ENCODE results near the gene LINS1. TPM values are rescaled to one million over a fixed set of nuclear protein-coding genes. Genes with fewer than 3 reads are reported as not detected.

LINS1 gene
- polyA plus RNA-seq, 1 donor: 19.7 TPM

DNA sequence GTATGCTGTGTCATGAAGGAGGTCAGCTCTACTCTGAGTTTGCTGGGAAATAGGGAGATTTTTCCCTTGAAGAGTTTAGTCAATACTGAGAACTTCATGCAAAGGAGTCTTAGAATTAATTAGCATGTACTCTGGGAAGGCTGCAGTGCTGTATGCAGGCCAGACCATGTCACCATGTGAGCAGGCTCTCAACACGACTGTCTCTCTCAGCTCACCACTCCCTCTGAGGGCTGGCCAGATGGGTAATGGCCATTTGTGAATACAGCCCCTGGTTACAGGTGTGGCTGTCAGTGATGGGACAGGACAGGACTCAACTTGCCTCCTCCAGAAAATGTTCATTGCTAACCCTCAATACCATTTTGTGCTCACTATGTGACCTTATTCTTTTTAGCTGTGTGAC lies 68.1 kb downstream of the LINS1 start:
- H3K9me3 ChIP-seq (ENCODE audit: control insufficient read depth, low read depth, low read length): no peaks in the 10 kb centered on the region
- no peaks in the 10 kb centered on the region for H3K36me3 ChIP-seq (ENCODE audit: control insufficient read depth, insufficient read depth, low read length)
- no peak for DNase-seq
- H3K27me3 ChIP-seq (ENCODE audit: control insufficient read depth, insufficient read depth, low read length): no peaks in the 10 kb centered on the region
- H3K4me1 ChIP-seq (ENCODE audit: control insufficient read depth, insufficient read depth, low read length): no peaks in the 10 kb centered on the region
- no peak overlapping the region for H3K27ac ChIP-seq (ENCODE audit: low read length)
- no CpG with 5 or more reads among the region's 1 CpG for WGBS (ENCODE audit: insufficient coverage, low lambda C conversion rate)
- no peak overlapping the region for H3K4me3 ChIP-seq (ENCODE audit: low read length)

DNA sequence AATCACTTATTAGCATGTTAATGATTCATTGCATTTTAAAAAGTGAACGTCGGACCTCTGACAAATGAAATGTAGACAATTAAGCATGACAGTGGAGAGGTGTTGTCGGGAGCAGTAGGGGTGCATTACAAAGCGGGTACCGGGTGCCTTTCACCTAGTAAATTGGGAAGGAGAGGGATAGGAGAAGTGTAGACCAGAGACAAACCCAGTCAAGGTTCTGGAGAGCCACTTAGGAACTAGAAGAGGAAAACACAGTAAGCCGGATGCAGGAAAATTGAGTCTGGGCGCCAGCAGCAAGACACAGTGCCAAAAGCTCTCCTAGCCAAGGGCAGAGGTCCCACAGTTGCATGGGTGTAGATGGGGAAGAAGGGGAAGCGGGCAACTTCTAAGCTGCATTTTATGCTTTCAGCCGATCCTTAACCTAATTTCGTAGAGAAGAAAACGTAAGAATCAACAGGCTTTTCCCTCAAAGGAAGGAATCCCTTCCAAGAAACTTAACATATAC lies 70.1 kb downstream of the LINS1 start:
- Histone ChIP-seq H3K36me3 (ENCODE audit: control insufficient read depth, insufficient read depth, low read length) (no peaks in the 10 kb centered on the region), H3K4me3 (ENCODE audit: low read length) (no peak overlapping the region), H3K4me1 (ENCODE audit: control insufficient read depth, insufficient read depth, low read length) (no peaks in the 10 kb centered on the region), H3K27ac (ENCODE audit: low read length) (no peak overlapping the region), H3K9me3 (ENCODE audit: control insufficient read depth, low read depth, low read length) (no peaks in the 10 kb centered on the region), H3K27me3 (ENCODE audit: control insufficient read depth, insufficient read depth, low read length) (no peaks in the 10 kb centered on the region)
- no peak for DNase-seq
- 77% methylated on average over 9 of the region's 11 CpGs for WGBS (ENCODE audit: insufficient coverage, low lambda C conversion rate)

DNA sequence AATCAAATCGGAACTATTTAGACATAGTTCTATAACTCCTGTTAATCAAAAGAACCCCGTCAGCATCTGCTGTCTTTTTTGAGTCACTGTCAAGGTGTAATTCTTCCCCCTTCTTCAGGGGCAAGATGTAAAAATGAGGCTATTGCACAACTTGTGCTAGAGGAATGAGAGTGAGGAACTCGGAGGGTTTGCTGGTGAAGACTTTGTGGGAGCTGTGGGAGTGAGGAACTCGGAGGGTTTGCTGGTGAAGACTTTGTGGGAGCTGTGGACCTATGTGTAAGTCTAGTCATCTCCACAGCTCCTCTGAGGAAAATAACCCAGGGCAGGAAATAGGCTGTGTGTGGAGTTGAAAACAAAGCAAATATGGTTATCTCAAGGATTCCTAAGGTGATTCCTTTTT lies 70.8 kb downstream of the LINS1 start:
- no peak for DNase-seq
- H3K4me3 ChIP-seq (ENCODE audit: low read length): no peak overlapping the region
- no peaks in the 10 kb centered on the region for H3K4me1 ChIP-seq (ENCODE audit: control insufficient read depth, insufficient read depth, low read length)
- WGBS (ENCODE audit: insufficient coverage, low lambda C conversion rate): no CpG with 5 or more reads among the region's 4 CpGs
- no peaks in the 10 kb centered on the region for H3K36me3 ChIP-seq (ENCODE audit: control insufficient read depth, insufficient read depth, low read length)
- no peaks in the 10 kb centered on the region for H3K27me3 ChIP-seq (ENCODE audit: control insufficient read depth, insufficient read depth, low read length)
- H3K27ac ChIP-seq (ENCODE audit: low read length): no peak overlapping the region
- no peaks in the 10 kb centered on the region for H3K9me3 ChIP-seq (ENCODE audit: control insufficient read depth, low read depth, low read length)

DNA sequence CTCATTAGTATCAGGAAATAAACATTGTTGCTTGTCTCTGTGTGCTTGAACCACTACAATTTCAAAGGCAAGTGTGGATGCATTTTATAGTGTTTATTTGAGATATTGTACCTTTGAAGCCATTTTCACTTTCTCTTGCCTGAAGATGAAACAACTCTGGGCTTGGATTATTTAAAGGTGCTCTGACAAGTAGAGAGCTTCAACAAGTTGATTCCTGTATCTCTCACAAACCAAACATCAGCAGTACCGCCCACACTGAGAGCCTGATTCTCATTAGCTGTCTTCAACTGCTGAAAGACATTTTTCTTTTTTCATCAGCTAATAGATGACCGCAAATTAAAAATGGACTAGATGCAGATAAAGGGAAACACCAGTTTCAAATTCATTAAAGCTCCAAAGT lies 72.4 kb downstream of the LINS1 start:
- Histone ChIP-seq H3K4me3 (ENCODE audit: low read length) (no peak overlapping the region), H3K4me1 (ENCODE audit: control insufficient read depth, insufficient read depth, low read length) (no peaks in the 10 kb centered on the region), H3K27ac (ENCODE audit: low read length) (no peak overlapping the region), H3K36me3 (ENCODE audit: control insufficient read depth, insufficient read depth, low read length) (no peaks in the 10 kb centered on the region), H3K9me3 (ENCODE audit: control insufficient read depth, low read depth, low read length) (no peaks in the 10 kb centered on the region), H3K27me3 (ENCODE audit: control insufficient read depth, insufficient read depth, low read length) (no peaks in the 10 kb centered on the region)
- no peak for DNase-seq
- 80% methylated on average over 2 of the region's 2 CpGs for WGBS (ENCODE audit: insufficient coverage, low lambda C conversion rate)

DNA sequence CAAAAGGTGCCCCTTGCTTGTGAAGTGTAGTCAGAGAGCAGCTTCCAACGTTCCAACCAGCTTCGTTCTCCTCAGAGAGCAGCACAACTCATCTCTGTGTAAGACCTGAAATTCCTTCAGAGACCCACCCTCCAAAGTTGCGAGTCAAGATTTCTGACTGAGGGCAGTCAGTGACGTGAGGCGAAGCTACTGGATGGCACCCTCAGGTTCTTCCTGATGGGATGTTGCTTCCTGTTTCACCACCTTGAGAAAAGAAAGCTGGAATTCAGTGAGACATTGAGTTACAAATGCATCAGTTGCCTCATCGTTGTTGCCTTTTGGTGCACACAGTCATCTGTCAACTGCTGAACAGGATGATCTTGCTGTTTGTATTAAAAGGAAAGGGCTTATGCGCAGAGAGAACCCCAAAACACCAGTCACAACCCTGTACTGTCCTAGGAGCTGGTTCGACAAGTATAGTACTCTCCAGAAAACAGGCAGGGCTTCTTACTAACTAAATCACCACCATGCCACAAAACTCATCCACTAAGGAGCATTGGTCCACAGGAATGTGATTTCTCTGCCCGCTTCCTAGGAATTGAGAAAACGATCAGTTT lies 73.1 kb downstream of the LINS1 start, which contains the start of gene CERS3:
CERS3 (minus strand) TSS at position 118 of the 596 bp plus-strand sequence. CDS start 27,101 bp downstream, outside the sequence.
- no peak for DNase-seq
- no peaks in the 10 kb centered on the region for H3K9me3 ChIP-seq (ENCODE audit: control insufficient read depth, low read depth, low read length)
- H3K4me3 ChIP-seq (ENCODE audit: low read length): no peak within 1 kb of the TSS
- no peaks in the 10 kb centered on the region for H3K4me1 ChIP-seq (ENCODE audit: control insufficient read depth, insufficient read depth, low read length)
- H3K36me3 ChIP-seq (ENCODE audit: control insufficient read depth, insufficient read depth, low read length): no peaks in the 10 kb centered on the region
- no peak within 1 kb of the TSS for H3K27ac ChIP-seq (ENCODE audit: low read length)
- no peaks in the 10 kb centered on the region for H3K27me3 ChIP-seq (ENCODE audit: control insufficient read depth, insufficient read depth, low read length)
- no CpG with 5 or more reads among the region's 10 CpGs for WGBS (ENCODE audit: insufficient coverage, low lambda C conversion rate)

DNA sequence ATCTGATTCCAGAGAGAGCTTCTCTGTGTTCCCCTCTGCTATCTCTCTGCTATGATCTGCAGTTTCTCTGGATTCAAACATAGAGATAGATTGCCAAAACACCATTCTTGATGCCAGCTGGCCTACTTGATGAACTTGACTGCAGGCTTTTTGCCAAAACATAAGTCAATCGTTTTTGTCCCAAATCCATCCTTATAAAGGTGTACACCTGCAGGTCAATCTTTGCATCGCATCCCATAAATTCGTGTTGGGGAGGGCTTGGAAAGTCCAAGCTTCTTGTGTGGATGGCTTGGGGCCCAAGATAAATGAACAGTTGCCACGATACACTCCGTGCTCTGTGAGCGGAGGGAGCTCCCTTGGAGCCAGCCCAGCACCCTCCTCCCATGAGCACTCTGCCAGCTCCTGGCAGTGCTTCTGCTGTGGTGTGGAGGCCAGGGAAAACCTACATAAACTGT lies 75.9 kb downstream of the LINS1 start:
- peaks cover 3% of the 10 kb centered on the region for H3K27me3 ChIP-seq (ENCODE audit: control insufficient read depth, insufficient read depth, low read length)
- H3K9me3 ChIP-seq (ENCODE audit: control insufficient read depth, low read depth, low read length): no peaks in the 10 kb centered on the region
- DNase-seq: no peak
- no peaks in the 10 kb centered on the region for H3K4me1 ChIP-seq (ENCODE audit: control insufficient read depth, insufficient read depth, low read length)
- WGBS (ENCODE audit: insufficient coverage, low lambda C conversion rate): no CpG with 5 or more reads among the region's 6 CpGs
- H3K27ac ChIP-seq (ENCODE audit: low read length): no peak overlapping the region
- H3K36me3 ChIP-seq (ENCODE audit: control insufficient read depth, insufficient read depth, low read length): no peaks in the 10 kb centered on the region
- no peak overlapping the region for H3K4me3 ChIP-seq (ENCODE audit: low read length)

DNA sequence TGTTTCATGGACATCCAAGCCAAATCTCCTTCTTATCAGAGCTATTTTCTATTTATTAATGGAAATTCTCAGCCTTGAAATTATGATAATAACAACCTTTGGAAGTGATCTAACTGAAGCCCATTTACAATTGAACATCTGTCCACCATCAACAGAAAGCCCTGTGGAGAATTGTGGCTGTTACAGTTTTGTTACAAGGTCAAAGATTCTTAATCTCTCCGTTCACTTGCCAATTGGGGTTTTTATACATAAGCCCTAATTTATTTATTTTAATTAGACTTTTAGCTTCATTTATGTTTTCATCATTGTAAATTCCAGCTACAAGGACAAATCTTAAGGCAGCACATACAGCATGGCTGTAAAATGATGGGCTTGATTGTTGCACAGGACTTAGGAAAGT lies 76.5 kb downstream of the LINS1 start:
- no CpG with 5 or more reads among the region's 1 CpG for WGBS (ENCODE audit: insufficient coverage, low lambda C conversion rate)
- H3K9me3 ChIP-seq (ENCODE audit: control insufficient read depth, low read depth, low read length): no peaks in the 10 kb centered on the region
- H3K36me3 ChIP-seq (ENCODE audit: control insufficient read depth, insufficient read depth, low read length): no peaks in the 10 kb centered on the region
- H3K27me3 ChIP-seq (ENCODE audit: control insufficient read depth, insufficient read depth, low read length): peaks cover 3% of the 10 kb centered on the region
- H3K4me3 ChIP-seq (ENCODE audit: low read length): no peak overlapping the region
- DNase-seq: no peak
- H3K4me1 ChIP-seq (ENCODE audit: control insufficient read depth, insufficient read depth, low read length): no peaks in the 10 kb centered on the region
- no peak overlapping the region for H3K27ac ChIP-seq (ENCODE audit: low read length)

DNA sequence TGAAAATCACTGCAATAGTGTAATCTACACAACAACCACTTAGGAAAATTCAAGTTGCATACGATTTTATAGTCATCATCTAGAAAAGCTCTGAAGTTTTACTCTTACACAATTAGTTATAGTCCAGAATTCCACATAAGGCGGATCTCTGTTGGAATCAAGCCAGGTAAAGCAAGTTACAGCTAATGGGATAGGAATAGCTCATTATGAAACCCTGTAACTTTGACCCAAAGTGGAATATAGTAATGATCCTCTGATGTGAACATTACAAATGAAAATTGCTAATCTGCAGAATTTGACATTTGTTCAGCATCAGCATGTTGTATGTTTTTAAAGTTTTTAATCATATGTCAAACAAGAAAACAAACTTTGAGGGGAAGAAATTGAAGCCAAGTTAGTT lies 77.7 kb downstream of the LINS1 start:
- H3K9me3 ChIP-seq (ENCODE audit: control insufficient read depth, low read depth, low read length): no peaks in the 10 kb centered on the region
- peaks cover 3% of the 10 kb centered on the region for H3K27me3 ChIP-seq (ENCODE audit: control insufficient read depth, insufficient read depth, low read length)
- no peak for DNase-seq
- no peaks in the 10 kb centered on the region for H3K36me3 ChIP-seq (ENCODE audit: control insufficient read depth, insufficient read depth, low read length)
- no peak overlapping the region for H3K27ac ChIP-seq (ENCODE audit: low read length)
- no peak overlapping the region for H3K4me3 ChIP-seq (ENCODE audit: low read length)
- H3K4me1 ChIP-seq (ENCODE audit: control insufficient read depth, insufficient read depth, low read length): no peaks in the 10 kb centered on the region
- WGBS (ENCODE audit: insufficient coverage, low lambda C conversion rate): no CpG with 5 or more reads among the region's 2 CpGs

DNA sequence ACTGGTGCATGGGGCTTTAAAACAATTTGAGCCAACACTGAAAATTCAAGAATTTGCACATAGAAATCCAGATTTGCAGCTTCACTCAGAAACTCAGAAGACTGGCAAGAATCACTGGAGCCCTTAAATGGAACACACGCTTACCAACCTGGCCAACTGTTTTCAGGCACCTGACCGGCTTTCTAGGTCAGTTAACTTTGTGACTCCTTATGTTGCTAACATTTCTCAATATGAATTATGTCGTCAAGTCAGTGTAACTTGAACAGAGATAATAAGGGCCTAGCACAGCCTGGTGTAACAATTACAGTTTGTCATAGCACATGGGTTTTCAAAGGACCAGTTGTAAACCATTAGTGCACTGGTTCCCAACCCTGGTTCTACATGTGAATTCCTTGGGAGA lies 80.1 kb downstream of the LINS1 start:
- Histone ChIP-seq H3K4me3 (ENCODE audit: low read length) (no peak overlapping the region), H3K27me3 (ENCODE audit: control insufficient read depth, insufficient read depth, low read length) (peaks cover 3% of the 10 kb centered on the region)

DNA sequence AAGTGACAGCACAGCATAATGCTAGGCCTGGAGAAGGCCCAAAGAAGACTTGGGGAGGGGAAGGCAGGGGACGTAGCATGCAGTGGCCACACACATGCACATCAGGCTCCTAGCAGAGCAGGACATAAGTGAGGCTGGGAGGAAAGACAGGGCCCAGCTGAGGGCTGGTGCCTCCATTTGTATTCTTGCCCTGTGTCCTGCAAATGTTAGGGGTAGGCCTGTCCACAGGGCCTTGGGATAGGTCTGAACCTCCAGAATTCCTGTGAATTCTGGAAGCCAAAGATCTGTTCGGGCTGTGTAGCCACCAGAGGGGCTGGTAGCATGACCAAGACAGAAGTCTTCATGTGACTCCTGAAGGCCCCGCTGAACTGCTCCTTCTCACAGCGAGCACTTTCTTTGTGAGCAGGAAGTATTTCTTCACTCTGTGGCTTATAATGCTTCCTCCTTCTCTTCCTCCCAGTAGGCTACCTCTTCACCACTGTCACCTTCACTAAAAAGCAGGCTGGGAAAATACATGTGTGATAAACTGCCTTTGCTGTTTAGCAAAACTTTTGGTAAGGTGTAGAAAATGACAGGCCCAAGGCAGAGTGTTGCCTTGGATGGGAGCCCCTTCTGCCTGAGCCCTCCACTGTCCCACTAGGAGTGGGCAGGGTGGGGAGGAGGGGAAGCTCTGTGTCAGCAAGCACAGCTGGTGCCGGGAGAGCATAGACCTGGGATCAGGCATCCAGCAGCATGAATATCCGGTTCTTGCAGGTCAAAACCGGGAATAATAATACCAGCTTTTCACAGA lies 81.7 kb downstream of the LINS1 start:
- peaks cover 6% of the 10 kb centered on the region for H3K27me3 ChIP-seq (ENCODE audit: control insufficient read depth, insufficient read depth, low read length)
- H3K4me3 ChIP-seq (ENCODE audit: low read length): no peak overlapping the region
- WGBS (ENCODE audit: insufficient coverage, low lambda C conversion rate): 60% methylated on average over 2 of the region's 7 CpGs
- DNase-seq: no peak
- no peaks in the 10 kb centered on the region for H3K36me3 ChIP-seq (ENCODE audit: control insufficient read depth, insufficient read depth, low read length)
- H3K9me3 ChIP-seq (ENCODE audit: control insufficient read depth, low read depth, low read length): no peaks in the 10 kb centered on the region
- H3K27ac ChIP-seq (ENCODE audit: low read length): no peak overlapping the region
- H3K4me1 ChIP-seq (ENCODE audit: control insufficient read depth, insufficient read depth, low read length): no peaks in the 10 kb centered on the region

More for the DNA sequence above, 80.1 kb downstream of the LINS1 start:
- Histone ChIP-seq H3K36me3 (ENCODE audit: control insufficient read depth, insufficient read depth, low read length) (no peaks in the 10 kb centered on the region), H3K4me1 (ENCODE audit: control insufficient read depth, insufficient read depth, low read length) (no peaks in the 10 kb centered on the region), H3K27ac (ENCODE audit: low read length) (no peak overlapping the region), H3K9me3 (ENCODE audit: control insufficient read depth, low read depth, low read length) (no peaks in the 10 kb centered on the region)
- WGBS (ENCODE audit: insufficient coverage, low lambda C conversion rate): no CpG with 5 or more reads among the region's 3 CpGs
- DNase-seq: no peak
